Prostate gland (tissue), 2 donors: ENCODE results near the gene WASHC4.

ENCODE experiments used
- POLR2A ChIP-seq: fragments of 450-650 bp; IDR thresholded peaks from one replicate; pipeline ENCODE4 v1.6.1; 2016; ENCODE audit warnings: antibody characterized with exemption, mild to moderate bottlenecking
- POLR2AphosphoS5 ChIP-seq: sonication (generic); formaldehyde crosslinking; IDR thresholded peaks from one replicate; pipeline ENCODE4 v1.6.1; 2017; ENCODE audit warnings: antibody characterized with exemption
- TF ChIP-seq, protein P1 (sequence below), 4 experiments: fragments of 200-600 bp in 2 of 4; fragments of 450-650 bp in 2 of 4; sonication (generic) in 2 of 4; IDR thresholded peaks; 1 replicate in 3 of 4; 2 replicates in 1 of 4; pipeline ENCODE4 v1.5.1; 2016 to 2019; ENCODE audit warnings: antibody characterized with exemption in 4 of 4, mild to moderate bottlenecking in 2 of 4, moderate library complexity in 2 of 4

DNA sequence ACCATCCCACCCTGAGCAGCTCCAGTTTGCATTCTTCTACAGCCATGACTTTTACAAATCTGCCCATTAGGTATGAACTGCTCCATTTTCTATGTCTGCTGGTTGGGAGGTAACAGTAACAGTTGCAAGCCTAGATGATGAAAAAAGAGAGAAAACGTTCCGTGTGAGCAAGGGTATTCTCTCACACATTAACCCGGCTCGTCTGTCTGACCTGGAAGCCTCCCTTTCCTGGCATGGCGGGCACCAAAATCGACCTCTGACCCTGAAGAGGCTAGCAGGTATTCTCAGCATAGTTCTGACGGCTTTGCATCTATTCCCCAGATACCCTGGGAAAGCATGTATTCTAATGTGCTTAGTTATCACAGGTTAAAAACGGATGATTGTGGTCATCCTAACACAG, 96.6 kb downstream of the WASHC4 start:
- TF ChIP-seq POLR2A = no peak
- TF ChIP-seq, protein P1, sequence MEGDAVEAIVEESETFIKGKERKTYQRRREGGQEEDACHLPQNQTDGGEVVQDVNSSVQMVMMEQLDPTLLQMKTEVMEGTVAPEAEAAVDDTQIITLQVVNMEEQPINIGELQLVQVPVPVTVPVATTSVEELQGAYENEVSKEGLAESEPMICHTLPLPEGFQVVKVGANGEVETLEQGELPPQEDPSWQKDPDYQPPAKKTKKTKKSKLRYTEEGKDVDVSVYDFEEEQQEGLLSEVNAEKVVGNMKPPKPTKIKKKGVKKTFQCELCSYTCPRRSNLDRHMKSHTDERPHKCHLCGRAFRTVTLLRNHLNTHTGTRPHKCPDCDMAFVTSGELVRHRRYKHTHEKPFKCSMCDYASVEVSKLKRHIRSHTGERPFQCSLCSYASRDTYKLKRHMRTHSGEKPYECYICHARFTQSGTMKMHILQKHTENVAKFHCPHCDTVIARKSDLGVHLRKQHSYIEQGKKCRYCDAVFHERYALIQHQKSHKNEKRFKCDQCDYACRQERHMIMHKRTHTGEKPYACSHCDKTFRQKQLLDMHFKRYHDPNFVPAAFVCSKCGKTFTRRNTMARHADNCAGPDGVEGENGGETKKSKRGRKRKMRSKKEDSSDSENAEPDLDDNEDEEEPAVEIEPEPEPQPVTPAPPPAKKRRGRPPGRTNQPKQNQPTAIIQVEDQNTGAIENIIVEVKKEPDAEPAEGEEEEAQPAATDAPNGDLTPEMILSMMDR (IDR thresholded peaks at IDR 0.05) = no peak
- no peak for TF ChIP-seq POLR2AphosphoS5
